ENCODE measurements around the gene TRMT112. TPM values are rescaled to one million over a fixed set of nuclear protein-coding genes. Genes with fewer than 3 reads are reported as not detected.

The TRMT112 gene
- total RNA-seq, 4 donors from 2014 or later, result 228 to 435 (median 237) TPM

DNA sequence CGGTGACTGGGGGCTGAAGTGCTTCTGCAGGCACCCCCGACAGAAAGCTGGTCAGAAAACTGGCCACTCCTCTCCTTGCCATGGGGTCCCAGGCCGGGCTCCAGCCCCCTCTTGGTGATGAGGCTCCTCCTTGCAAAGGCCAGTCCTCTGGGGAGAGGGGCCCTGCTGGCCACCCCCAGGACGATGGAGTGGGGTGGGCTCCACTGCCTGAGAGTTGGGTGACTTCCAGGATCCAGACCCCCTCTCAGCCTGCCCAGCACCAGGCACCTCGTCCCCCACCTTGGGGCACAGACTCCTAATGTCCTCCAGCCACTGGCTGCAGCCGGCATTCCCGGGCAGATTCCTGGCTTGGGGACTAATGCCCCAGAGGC is 41.2 kb upstream of the TRMT112 start:
- peaks cover 23 to 29% of the 10 kb centered on the region in 2 donors for H3K4me1 ChIP-seq
- H3K27me3 ChIP-seq, result no peaks in the 10 kb centered on the region
- H3K36me3 ChIP-seq, result peaks cover 9 to 23% of the 10 kb centered on the region in 2 donors
- WGBS, 2 donors, result 33% methylated on average over 1 of the region's 7 CpGs; no CpG with 5 or more reads in 1 of the 2 donors
- no peaks in the 10 kb centered on the region for H3K9me3 ChIP-seq
- intact Hi-C loops (cut with DNase I), result no loop called here
- H3K4me3 ChIP-seq (replicated peaks in 1 of 3), result peak overlapping the region; percentile 12 to 87 (median 51)
- TF ChIP-seq POLR2A (IDR thresholded peaks at IDR 0.05), result no peak
- no peak for TF ChIP-seq CTCF (IDR thresholded peaks at IDR 0.05)
- no peak for DNase-seq
- H3K27ac ChIP-seq, result peak overlapping the region; percentile 78 to 84 (median 82)

DNA sequence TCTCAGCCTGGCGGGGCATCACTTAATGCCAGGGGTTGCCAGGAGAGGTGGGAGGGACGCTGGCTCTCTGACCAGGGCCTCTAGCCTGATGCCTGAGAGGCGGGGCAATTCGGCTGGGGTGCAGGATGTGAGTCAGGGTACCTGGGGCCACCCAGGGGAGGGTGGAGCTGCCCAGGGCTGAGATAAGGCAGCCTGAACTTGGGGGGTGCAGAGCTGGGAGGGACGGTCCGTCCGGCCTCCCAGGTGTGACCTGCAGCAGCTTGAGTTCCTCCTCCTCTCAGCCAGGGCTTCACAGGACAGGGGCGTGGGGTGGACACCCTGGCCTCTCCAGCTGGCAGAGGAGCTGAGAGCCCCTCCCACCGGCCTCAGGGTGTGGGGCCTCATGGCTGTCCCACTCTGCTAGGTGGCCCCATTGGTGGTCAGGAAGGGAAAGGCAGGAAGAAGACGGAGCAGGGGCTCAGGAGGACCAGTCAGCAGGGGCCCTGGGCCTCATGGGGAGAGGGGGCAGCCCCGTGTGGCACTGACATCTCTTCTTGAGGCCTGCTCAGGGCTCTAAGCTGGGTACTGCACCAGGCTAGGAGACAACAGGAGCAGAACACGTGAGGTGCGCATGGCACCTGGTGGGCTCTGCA is 40.7 kb upstream of the TRMT112 start:
- H3K27ac ChIP-seq, result peak overlapping the region in 2 of 3 donors; percentile 82 to 84
- no peaks in the 10 kb centered on the region for H3K27me3 ChIP-seq
- TF ChIP-seq POLR2A (IDR thresholded peaks at IDR 0.05), result no peak
- TF ChIP-seq CTCF (IDR thresholded peaks at IDR 0.05), result no peak
- DNase-seq, result no peak
- no peak overlapping the region for H3K4me3 ChIP-seq (replicated peaks in 1 of 3)
- intact Hi-C loops (cut with DNase I), result no loop called here
- H3K9me3 ChIP-seq, result no peaks in the 10 kb centered on the region
- WGBS, 2 donors, result 51 to 61% methylated on average over 2 to 12 of the region's 13 CpGs
- H3K36me3 ChIP-seq, result peaks cover 9 to 19% of the 10 kb centered on the region in 2 donors
- H3K4me1 ChIP-seq, result peaks cover 23 to 29% of the 10 kb centered on the region in 2 donors

DNA sequence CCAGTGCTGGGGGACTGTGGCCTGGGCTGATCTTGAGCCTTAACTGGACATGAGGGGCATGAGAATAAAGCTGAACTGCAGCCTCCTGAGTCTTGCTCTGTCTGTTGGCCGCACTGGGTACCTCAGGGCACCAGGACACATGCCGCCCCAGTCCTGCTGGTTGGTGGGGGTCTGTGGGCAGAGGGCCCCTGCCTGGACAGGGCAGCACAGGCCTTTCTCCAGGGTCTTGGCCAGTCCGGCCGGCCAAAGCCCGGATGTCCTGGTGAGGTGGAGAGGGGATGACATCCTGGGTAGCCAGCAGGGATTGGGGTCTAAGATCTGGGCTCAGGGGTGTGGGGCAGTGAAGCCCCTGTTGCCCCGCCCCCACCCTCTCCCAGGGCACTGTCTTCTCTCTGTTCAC is 40.1 kb upstream of the TRMT112 start:
- 86 to 98% methylated on average over 5 to 6 of the region's 6 CpGs for WGBS, 2 donors

GRCh38 chr11:64356498-64357411 is 39.4 kb upstream of the TRMT112 start:
- WGBS, 2 donors, result 78% methylated on average over 21 to 22 of the region's 25 CpGs
- no peak overlapping the region for H3K27ac ChIP-seq
- peaks cover 23 to 29% of the 10 kb centered on the region in 2 donors for H3K4me1 ChIP-seq
- no peaks in the 10 kb centered on the region for H3K9me3 ChIP-seq
- no peak for DNase-seq
- TF ChIP-seq POLR2A (IDR thresholded peaks at IDR 0.05), result no peak
- peak in 1 of 6 experiments; percentile 12 for TF ChIP-seq CTCF (IDR thresholded peaks at IDR 0.05)
- peaks cover 3 to 9% of the 10 kb centered on the region in 2 donors for H3K36me3 ChIP-seq
- H3K27me3 ChIP-seq, result no peaks in the 10 kb centered on the region
- no peak overlapping the region for H3K4me3 ChIP-seq (replicated peaks in 1 of 3)
- intact Hi-C loops (cut with DNase I), result no loop called here

More for the DNA sequence above, 40.1 kb upstream of the TRMT112 start:
- peaks cover 9 to 16% of the 10 kb centered on the region in 2 donors for H3K36me3 ChIP-seq
- no peak overlapping the region for H3K27ac ChIP-seq
- H3K9me3 ChIP-seq, result no peaks in the 10 kb centered on the region
- intact Hi-C loops (cut with DNase I), result no loop called here
- H3K4me3 ChIP-seq (replicated peaks in 1 of 3), result no peak overlapping the region
- TF ChIP-seq POLR2A (IDR thresholded peaks at IDR 0.05), result no peak
- TF ChIP-seq CTCF (IDR thresholded peaks at IDR 0.05), result no peak
- H3K4me1 ChIP-seq, result peaks cover 23 to 29% of the 10 kb centered on the region in 2 donors
- no peaks in the 10 kb centered on the region for H3K27me3 ChIP-seq
- DNase-seq, result no peak

All from thyroid gland (tissue), 4 donors.